Breast epithelium (tissue), 3 donors: Measurements from ENCODE around the gene CTIF.
"Not testable (repeated sequence)": the region's sequence is repeated elsewhere in the genome, so short reads cannot be mapped to it uniquely, and the experiment has no call there.

Source experiments
- CTCF ChIP-seq, 3 donors: fragments of 450-650 bp; IDR thresholded peaks; one replicate each; pipeline ENCODE4 v1.5.1; 2016 to 2017; ENCODE audit warnings: antibody characterized with exemption in 3 of 3, mild to moderate bottlenecking in 3 of 3, moderate library complexity in 3 of 3
- POLR2A ChIP-seq: fragments of 450-650 bp; IDR thresholded peaks from one replicate; pipeline ENCODE4 v1.6.1; 2016; ENCODE audit warnings: antibody characterized with exemption, mild to moderate bottlenecking, moderate library complexity

GRCh38 chr18:48717227-48717626, 178.4 kb downstream of the CTIF start:
- TF ChIP-seq CTCF (IDR thresholded peaks at IDR 0.05); POLR2A: not testable (repeated sequence)
